Measurements from ENCODE around the gene SORCS2.

The SORCS2 gene

DNA sequence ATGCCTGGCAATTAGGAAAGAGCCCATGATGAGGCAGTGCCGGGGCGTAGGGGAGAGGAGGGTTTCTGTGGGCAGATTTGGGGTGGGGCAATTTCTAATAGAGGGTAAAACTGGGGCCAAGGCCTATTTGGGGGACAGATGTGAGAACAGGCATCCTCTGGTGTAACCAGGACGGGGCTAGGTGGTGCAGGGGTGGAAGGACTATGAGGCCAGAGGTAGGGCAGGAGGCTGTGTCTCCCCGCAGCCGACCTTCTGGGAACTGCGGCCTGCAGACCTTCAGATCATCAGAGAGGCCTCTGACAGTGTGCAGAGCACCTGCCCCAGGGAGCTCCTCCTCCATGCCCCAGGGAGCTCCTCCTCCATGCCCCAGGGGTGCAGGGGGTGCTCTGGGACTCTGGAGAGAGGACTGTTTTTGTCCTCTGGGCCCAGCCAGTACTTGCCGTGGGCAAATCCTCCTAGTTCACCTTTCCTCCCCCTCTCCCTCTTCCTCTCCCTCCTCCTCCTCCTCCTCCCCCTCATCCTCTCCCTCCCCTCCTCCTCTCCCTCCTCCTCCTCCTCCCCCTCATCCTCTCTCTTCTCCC is 101.9 kb downstream of the SORCS2 start:
- DNase-seq: peak; percentile 33

DNA sequence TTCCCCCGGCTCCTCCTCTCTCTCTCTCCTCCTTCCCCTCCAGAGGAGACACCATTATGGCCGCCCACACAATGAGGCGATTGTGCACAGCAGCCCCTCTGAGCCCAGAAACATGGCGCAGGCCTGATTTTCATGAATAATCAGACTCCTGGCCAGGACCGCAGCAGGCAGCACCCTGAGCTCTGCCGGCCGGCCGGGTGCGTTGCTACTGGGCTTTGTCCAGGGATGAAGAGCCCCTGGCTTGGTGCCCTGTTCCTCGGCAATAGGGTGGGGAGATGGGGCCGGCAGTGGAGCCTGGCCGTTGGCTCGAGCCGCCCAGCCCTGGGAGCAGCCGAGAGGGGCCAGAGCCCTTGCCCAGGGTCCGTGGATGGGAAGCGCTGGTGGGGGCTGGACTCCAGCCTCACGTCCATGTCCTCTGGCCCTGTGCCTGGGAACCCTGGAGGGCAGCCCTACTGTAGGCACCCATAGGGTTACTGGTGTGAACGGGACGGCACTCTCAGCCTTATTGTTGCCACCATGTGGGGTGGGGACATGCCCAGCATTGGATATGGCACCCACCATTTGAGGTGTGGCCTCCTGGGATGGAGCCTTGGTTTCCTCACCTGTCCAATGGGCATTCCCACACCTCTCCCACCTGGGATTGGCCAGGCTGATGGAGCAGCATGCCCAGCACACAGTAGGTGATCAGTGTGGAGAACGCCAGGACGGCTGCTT is 103.0 kb downstream of the SORCS2 start:
- no peak for DNase-seq

DNA sequence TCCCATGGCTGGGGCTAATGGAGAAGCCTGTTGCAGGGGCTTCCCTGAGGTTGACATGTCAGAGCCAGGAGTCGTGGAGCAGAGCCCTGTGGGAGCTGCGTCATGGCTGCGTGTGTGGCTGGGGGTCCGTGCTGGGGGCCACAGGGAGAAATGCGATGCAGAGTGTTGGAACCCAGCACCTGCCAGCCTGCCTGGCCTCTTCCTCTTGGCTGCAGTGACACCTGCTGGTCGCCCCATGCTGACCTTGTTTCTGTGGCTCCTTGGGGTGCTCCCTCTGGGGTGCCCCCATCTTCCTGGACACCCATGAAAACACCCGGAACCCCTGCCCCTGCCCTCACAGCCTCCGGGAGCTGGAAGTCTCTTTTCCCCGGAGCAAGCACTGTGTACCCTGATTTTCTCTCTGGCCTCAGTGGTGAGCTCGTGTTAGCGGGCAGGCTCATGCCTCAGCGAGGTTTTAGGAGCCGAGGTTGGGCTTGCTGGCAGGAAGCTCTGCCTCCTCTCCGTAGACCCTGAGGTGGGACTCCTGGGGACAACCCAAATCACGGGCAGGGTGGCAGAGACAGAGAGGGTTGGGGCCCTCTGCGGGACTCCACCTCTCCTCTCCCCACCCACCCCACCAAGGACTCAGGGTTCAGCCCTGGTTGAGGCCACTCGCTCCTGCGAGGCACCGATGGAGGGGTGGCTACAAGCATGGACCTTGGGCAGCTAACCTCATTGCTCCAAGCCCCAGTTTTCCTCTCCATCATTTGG is 103.7 kb downstream of the SORCS2 start:
- DNase-seq: peak; percentile 38

DNA sequence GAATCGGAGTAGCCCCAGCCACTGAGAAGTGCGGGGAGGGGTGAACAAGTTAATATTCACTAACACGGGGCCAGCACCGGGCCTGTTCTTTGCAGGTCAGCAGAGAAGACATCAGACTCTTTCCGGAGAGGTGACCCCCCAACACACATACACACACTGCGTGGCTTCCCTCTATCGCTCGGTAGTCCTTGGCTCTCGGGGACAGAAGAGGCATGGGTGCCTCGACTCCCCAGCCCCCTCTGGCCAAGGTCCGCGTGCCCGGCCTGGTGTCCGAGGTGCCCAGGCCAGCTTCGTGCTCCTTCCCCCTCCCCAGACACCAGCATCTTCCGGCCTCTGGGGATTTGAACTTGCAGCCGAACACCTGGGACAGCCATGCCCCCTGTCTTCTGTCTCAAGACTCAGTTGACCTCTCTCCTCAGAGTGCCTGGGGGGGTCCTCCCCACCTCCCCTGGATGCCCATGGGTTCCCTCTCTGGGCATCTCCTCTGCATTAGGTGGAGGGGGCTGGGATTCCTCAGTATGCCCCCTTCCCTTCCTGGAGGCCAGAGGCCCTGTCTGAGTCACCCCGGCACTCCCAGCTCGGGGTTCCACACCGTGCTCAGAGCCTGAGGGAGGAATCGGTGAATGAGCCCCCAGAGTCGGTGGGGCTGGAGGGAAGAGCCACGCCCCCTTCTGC is 104.5 kb downstream of the SORCS2 start:
- DNase-seq: no peak

DNA sequence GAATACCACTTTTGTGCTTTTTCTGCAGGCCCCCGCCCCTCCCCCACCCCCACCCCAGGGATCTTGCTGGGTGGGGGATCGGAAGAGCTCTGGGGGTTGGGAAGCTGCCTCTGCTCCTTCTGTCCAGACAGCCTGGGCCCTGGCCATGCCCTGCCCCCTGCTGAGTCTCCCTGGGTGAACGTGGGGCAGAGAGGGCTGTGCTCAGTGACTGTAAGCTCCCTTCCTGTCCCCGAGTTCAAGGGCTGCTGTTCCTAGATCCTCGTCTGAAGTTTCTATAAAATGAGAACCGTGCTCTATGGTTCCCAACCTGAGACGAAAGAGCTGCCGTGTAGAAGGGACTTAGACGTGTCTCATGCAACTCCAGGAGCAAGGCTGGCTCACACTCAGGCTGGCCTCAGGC is 105.0 kb downstream of the SORCS2 start:
- no peak for DNase-seq

DNA sequence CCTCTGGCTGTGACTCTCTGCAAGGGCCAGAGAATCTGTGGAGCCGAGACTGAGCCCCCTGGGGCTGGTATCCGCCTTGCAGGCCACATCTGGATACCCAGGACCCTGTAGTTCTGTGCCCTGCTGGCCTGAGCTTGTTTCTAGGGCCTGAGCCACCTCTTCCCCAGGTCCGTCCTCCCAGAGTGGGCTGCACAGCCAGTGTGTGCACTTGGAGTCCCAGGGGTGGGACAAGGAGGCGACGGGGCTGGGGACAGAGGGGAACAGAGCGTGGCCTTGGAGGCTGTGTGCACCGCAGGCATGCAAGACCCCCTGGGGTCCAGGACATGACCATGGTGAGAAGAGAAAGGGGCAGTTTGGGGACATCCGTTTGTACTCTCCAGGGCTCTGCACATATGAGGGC is 105.5 kb downstream of the SORCS2 start:
- no peak for DNase-seq

DNA sequence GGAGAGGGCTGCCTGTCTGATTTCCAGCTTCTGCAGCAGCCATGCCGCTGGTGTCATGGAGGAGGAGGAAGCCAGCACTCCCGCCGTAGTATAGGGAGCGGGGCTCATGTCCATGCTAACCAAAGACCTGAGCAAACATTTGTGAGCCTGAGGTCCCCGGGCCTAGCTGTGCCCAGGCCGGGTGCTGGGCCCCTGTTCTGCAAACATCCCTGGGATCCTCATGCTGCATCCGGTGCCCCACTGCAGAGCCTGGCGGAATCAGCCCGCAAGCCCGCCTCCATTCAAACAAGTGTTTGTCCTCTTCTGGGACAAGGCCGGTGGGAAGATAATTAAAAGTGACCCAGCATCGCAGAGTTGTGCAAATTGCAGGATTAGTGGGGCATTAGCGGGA is 106.3 kb downstream of the SORCS2 start:
- no peak for DNase-seq

DNA sequence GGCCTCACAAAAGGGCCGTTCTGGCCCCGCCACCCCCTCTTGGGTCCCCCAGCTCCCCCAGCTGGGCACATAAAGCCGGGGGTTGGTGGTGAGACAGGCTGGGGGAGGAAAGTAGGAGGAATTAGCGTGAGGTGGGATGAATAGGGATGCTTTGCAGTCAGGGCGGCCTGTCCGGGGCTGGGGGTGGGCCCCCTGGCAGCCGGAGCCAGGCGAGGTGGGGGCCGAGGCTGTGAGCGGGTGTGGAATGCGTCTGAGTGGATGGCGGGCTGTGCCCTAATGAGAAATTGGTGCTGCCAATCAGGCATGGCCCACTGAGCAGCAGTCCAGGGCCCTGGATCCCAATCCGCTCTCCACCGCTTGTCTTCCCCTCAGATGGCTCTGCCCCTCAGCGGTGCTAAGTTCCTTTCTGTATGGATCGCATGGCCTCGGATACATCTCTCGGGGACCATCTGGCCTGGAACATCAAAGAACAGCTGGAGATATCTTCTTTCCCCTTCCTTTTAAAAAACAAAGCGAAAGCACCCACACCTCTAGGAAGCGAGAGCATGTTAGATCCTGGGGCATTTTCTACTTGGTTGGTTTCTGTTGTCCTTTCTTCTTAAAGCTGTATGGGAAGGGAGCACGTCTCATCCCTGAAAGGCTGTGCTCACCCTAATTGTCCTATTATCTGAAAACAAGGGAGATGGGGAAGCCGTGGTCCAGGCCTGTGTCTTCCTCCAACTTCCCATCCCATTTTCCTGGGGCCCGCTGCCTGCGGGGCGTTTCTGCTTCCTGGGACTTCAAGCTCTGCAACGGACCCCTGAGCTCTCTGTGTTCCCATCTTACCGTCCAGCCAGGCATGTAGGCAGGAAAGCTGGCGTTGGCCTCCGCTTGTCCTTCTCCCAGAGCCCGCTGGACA is 106.9 kb downstream of the SORCS2 start:
- no peak for DNase-seq

DNA sequence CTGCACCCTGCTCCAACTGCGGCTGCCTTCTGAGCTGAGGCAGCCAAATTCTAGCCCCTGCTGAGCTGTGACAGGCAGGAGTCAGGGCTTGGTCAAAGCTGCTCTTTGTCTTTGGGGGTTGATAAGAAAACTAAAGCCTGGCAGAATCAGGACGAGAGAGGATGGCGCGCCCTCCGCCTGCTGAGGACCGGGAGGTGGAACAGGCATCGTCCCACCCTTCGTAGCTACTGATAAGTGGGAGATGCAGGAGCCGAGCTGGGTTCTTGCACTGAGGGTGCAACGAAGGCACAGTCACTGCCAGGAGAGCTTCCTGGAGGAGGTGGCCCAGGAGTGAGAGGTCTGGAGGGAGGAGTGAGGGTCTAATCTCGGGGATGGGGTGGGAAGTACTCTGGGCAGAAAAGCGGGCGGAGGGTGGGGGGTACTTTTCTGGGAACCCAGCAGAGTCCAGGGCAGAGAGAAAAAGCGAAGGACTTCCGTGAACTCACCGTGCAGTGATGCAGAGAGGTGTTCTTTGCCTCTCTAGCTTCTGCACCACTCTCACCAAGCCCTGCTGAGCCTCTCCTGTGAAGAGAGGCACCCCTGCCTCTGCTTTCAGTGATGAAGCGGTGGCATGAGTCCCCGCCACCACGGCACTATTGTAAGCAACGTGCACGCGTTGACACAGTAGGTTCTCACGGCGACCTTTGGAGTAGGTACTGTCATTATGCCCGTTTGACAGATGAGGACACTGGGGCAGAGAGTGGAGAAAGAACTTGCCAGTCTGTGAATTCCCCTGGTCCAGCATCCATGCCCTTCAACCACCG is 107.8 kb downstream of the SORCS2 start:
- DNase-seq: no peak

DNA sequence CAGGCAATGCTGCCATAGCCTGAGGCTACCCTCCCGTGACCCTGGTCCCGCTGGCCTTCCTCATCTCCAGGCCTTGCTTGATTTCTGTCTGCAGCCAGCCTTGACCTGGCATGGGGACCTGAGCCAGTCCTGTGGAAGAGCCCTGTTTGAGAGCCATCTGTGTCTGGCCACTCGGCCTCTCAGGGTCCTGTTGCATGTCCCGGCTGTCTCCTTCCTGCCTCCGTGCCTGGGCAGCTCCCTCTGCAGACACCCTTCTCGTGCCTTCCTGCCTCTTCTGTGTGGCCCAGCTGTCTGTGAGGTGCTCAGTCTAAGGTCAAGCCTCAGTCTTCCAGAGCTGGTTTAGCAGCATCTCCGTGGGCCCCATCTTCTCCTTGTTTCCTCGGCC is 108.4 kb downstream of the SORCS2 start:
- DNase-seq: no peak

DNA sequence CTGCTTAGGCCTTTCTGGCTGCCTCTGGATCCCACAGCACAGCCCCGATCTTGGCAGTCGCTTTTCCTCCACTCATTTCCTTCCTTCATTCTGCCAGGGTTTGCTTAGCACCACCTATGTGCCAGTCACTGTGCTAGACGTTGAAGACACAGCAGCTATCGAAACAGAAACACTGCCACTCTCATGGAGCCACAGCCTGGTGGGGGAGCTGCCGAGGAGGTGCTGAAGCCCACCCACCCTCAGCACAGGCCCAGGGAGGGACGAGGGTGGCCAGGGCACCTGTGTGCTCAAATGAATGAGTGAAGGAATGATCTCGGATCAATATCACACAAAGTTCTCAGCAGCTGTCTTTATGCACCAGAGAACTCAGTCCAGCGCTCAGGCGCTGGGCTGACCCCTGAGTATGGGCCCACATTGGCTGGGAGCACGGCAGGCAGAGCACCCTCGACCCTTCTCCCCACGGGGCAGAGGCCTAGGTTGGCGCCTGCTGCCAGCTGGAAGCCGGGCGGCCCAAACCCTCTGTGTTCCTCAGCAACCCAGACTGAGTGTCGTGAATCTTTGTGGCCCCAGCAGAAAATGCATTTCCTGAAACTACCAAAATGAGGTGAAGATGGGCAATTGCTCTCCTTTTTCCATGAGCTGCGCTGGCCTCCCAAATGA is 108.9 kb downstream of the SORCS2 start:
- DNase-seq: no peak

DNA sequence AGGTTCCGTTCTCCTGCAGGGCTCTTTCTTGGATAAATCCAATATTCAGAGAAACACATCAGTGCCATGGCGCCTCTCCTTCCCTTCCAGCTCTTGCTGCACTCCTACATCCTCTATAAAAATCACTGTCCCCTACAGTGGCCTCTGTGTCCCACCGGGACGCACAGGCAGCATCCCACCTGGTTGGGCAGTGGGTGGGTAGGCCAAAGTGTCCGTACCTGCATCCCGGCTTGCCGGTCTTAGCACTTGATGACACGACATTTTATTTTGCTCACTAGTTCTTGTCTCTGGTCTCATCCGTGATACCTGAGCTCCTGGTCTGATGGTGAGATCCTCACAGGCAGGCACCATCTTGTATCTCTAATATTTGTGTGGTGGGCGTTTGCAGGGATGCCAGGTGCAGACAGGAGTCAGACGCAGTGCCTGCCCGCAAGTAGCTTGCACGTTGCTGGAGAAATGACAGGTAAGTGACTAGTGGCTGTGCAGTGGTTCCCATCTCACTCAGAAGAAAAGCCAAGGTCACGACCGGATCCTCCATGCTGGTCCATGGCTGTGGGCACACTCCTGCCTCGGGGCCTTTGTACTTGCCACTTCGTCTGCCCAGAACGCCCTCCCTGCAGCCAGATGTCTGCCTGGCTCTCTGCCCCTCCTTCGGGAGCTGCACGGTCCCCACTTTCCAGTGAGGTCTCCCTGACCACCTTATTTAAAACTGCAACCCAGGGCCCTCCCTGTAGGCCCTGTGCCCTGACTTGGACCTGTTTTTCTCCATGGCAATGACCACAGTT is 109.7 kb downstream of the SORCS2 start:
- no peak for DNase-seq

DNA sequence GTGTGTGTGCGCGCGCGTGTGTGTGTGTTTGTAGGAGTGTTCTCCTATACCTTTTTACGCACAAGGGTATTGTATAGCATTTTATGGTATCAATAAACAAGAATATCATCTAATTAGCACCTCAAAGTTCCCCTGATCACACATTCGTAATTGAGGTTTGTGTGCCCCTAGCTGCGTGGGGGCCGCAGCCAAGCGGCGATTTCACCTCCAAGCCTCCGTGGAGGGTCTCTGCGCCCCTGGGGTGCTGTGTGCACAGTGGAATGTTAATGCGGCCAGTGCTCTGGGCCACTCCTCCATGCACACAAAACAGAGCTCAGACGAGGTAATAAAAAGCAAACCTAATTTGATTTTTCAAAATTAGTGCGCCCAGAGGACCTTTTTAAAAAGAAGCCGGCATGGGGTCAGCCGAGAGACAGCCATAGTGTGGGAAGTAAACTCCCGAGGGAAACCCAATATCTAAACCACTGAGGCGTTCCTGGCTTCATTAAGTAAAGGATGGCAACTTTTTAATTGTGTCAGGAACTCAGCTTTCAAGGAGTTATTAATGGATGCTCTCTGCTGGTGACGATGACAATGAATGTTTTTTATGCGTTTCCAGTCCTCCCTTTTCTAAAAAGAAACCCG is 110.6 kb downstream of the SORCS2 start:
- DNase-seq: no peak

DNA sequence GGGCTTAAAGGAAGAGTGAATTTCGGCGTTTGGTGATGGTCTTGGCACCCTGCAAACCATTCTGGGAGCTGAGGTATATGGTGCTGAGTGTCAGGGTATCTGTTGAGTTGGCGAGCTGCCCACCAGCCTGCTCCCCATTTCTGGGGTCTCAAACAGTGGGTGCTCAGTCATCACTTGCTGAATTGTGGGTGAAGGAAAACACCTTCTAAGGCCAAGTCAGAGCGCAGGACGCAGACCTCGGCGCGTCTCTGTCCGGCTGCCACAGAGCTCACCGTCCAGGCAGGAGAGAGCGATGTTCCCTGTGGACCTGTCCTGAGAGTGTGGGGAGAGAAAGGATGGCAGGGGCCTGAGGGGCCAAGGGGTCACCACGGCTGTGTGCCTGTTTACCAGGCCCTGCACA is 111.2 kb downstream of the SORCS2 start:
- DNase-seq: no peak

DNA sequence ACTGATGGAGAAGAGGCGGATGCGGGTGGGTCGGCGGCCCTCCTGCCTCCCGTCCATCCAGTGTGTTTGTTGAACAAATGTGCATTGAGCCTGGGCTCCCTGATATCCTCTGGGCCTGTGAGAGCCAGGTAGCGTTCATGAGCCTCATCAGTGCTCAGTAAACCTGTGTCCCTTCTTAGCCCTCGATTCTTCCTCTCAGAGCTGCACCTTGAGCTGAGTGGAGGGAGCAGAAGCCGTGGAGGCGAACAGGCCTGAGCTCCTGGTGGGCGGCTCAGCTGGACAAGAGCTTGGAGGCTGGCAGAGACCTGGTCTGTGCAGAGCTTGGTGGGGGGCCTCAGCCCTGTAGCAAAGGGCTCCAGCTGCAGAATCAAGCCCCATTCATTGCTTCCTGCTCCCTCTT is 112.1 kb downstream of the SORCS2 start:
- DNase-seq: no peak

DNA sequence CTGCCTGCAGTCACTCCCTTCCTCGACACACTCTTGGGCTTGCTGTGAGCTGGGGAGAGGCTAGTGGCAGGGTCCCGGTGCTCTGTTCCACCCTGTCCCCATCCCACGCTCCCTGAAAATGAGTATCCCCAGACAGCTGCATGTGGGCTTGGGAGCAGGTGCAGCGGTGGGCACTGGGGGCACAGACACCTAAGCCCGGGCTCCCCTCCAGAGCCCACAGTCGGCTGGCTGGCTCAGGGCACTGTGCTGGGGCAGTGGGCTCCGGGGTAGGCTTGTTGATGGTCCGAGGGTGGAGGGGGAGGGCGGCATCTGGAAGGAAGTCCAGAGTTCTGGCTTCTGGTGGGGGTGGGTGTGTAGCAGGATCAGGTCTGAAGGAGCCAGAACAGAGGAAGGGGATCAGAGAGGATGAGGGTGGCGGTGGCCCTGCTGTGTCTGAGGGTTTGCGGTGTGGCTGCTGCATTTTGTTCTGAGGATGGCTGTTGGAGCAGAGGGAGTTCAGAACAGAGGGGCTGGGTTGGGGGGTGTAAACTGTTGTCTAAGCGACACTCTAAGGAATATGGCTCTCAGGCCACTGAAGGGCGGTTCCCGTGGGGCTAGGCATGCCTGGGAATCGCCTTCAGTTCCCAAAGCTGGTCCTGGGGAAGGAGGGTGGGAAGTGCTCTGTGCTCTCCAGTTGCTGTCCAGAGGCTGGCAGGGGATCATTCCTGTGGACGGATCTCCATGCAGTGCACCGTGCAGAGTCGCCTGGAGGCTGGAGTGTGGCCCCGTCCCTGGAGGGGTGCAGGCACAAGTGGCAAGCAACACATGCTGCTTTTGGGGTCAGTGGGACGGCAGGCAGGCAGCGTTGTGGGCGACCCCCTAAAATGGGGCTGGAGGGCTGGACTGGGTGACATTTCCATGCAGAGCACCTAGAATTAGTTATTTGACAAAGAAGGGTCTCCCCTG is 114.0 kb downstream of the SORCS2 start:
- DNase-seq: no peak

DNA sequence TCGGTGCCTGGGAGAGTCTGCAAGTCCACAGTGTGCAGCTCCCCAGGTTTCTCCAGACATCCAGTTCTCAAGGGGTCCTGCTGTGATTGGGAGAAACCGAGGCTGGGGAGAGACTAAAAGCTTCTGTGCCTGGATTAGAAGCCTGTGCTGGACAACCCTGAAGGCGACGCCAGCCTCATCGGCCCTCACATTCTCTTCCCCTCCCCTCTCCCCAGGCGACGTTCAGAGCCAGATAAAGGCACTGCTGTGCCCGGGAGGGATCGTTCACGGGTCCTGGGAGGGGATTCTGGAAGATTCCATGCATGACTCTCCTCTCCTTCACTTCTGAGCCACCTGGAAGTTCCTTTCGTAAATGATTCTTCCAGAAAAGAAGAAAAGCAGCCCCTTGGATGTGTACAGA is 114.6 kb downstream of the SORCS2 start:
- DNase-seq: no peak

DNA sequence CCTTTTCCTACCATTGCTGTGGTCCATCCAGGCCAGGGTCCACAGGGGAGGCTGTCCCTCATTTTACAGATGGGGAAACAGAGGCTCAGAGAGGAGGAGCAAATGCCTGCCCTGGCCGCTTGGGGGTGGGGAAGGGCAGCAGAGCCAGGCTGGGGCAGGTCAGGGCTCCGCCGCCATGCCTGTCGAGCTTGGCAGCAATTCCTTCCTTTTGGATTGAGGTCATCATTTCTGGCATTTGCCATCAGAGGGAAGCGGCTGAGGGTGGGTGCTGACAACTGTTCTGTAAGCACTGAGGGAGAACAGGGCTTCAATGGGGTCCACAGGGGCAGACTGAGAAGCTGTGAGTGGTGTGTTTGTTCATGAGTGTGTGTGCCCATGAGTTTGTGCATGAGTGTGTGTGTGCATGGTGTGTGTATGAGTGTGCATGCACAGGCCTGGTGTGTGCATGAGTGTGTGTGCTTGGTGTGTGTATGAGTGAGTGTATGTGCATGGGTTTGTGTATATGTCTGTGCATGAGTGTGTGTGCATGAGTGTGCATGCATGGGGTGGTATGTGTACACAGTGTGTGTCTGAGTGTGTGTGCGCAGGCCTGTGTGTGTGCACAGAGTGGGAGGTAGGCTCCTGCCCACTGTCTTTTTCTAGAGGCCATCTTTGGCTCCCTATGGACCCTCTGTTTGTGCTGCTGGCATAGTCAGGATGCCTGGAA is 115.2 kb downstream of the SORCS2 start:
- no peak for DNase-seq

Data from DMS53 (cell line).